HepG2 (cell line): ENCODE data around the gene ZBTB48. TPM values are rescaled to one million over a fixed set of nuclear protein-coding genes. Genes with fewer than 3 reads are reported as not detected.
"Not testable (repeated sequence)": the region's sequence is repeated elsewhere in the genome, so short reads cannot be mapped to it uniquely, and the experiment has no call there.

Experiments used
- ATAC-seq: fragments of 200-7000 bp; cut with Tn5 transposase; 3 replicates; pipeline ENCODE4 v1.9.1; 2020; ENCODE audit warnings: mild to moderate bottlenecking, moderate library complexity
- BruUV-seq: library from RNA; stranded (reverse); fragments of 400-500 nt; replicated peaks from 2 replicates; lab custom pipeline; 2021; lab: Mats Ljungman, UMichigan
- CTCF ChIA-PET: fragments of 300-600 bp; formaldehyde crosslinking; extraction: SDS; loops from one replicate; lab custom pipeline; 2021; ENCODE audit warnings: low total read pairs, inconsistent platforms, low intra/inter-chr PET ratio; lab: Yijun Ruan, JAX
- POLR2A ChIA-PET: fragments of 350-600 bp; sonication (Branson Sonifier 250); formaldehyde crosslinking; loops from one replicate; lab custom pipeline; 2020; ENCODE audit warnings: antibody characterized with exemption, inconsistent platforms; lab: Yijun Ruan, JAX
- DNase-seq: peaks from one replicate; pipeline ENCODE4 v3.0.0-alpha.2; 2015; ENCODE audit warnings: low spot score
- FAIRE-seq: peaks from 3 replicates; lab custom pipeline; 2011; peaks lifted over from hg19 to GRCh38; lab: Jason Lieb, UNC
- H2AFZ ChIP-seq: one replicate; pipeline ENCODE4 v1.6.1; 2011; ENCODE audit warnings: low read length, inconsistent platforms
- H3K27ac ChIP-seq: fragments of 300-600 bp; 3 replicates; pipeline ENCODE4 v1.8.0; 2011; ENCODE audit warnings: mixed run types, mild to moderate bottlenecking, mixed read lengths, low read length, inconsistent platforms; ENCODE audit not compliant: insufficient read depth; ENCODE audit errors: extremely low read length
- H3K27me3 ChIP-seq, 2 experiments: fragments of 200-600 bp in 1 of 2; 2 replicates in 1 of 2; 3 replicates in 1 of 2; pipeline versions ENCODE4 v1.6.0 to v1.8.0; 2011; ENCODE audit warnings: low read length in 2 of 2, mild to moderate bottlenecking in 2 of 2, moderate library complexity in 2 of 2, inconsistent platforms in 1 of 2; ENCODE audit not compliant: insufficient read depth in 2 of 2, control insufficient read depth in 1 of 2
- H3K36me3 ChIP-seq, 2 experiments: fragments of 200-600 bp in 1 of 2; replicated peaks in 1 of 2; 2 replicates in 1 of 2; 3 replicates in 1 of 2; pipeline versions ENCODE4 v1.5.1 to v1.8.0; 2011; ENCODE audit warnings: low read length in 2 of 2, inconsistent platforms in 1 of 2; ENCODE audit not compliant: insufficient read depth in 2 of 2, control insufficient read depth in 1 of 2
- H3K4me1 ChIP-seq: 2 replicates; pipeline ENCODE4 v1.5.1; 2012; ENCODE audit warnings: low read length, inconsistent platforms; ENCODE audit not compliant: insufficient read depth
- H3K4me2 ChIP-seq: 2 replicates; pipeline ENCODE4 v1.6.0; 2011; ENCODE audit warnings: low read depth, low read length, inconsistent platforms
- H3K4me3 ChIP-seq, 3 experiments: fragments of 200-600 bp in 1 of 3; sonication (generic), shearing (Covaris generic) in 1 of 3; replicated peaks in 1 of 3; 2 replicates each; pipeline ENCODE4 v1.5.1; 2011 to 2016; ENCODE audit warnings: low read length in 3 of 3, inconsistent platforms in 2 of 3, low read depth in 2 of 3, mild to moderate bottlenecking in 2 of 3, control low read depth in 1 of 3, mixed read lengths in 1 of 3; ENCODE audit not compliant: insufficient read depth in 1 of 3
- H3K79me2 ChIP-seq: one replicate; pipeline ENCODE4 v1.6.1; 2011; ENCODE audit warnings: low read length, inconsistent platforms; ENCODE audit not compliant: insufficient read depth
- H3K9ac ChIP-seq: 2 replicates; pipeline ENCODE4 v1.6.0; 2011; ENCODE audit warnings: mild to moderate bottlenecking, low read depth, low read length, inconsistent platforms; ENCODE audit not compliant: insufficient read depth
- H3K9me3 ChIP-seq: 2 replicates; pipeline ENCODE4 v1.5.1; 2012; ENCODE audit warnings: mild to moderate bottlenecking, low read length
- H4K20me1 ChIP-seq: 2 replicates; pipeline ENCODE4 v1.6.0; 2011; ENCODE audit warnings: inconsistent platforms, mild to moderate bottlenecking, low read length, moderate library complexity; ENCODE audit not compliant: insufficient read depth
- POLR2AphosphoS5 ChIP-seq: IDR thresholded peaks from 2 replicates; pipeline ENCODE4 v1.6.1; 2012; ENCODE audit warnings: low read depth, low read length
- ZNF563 ChIP-seq: sonication (generic); formaldehyde crosslinking; IDR thresholded peaks from 2 replicates; pipeline ENCODE4 v1.8.0; 2022; ENCODE audit warnings: mild to moderate bottlenecking, moderate library complexity, missing genetic modification reagents
- ZNF564 ChIP-seq: sonication (generic); formaldehyde crosslinking; IDR thresholded peaks from 2 replicates; pipeline ENCODE4 v1.8.1; 2023; ENCODE audit warnings: mild to moderate bottlenecking, missing genetic modification reagents
- ZZZ3 ChIP-seq: sonication (generic); formaldehyde crosslinking; IDR thresholded peaks from 2 replicates; pipeline ENCODE4 v1.4.0; 2020; ENCODE audit warnings: missing genetic modification reagents, mild to moderate bottlenecking, borderline replicate concordance
- WGBS: methylation state at CpG from one replicate; pipeline ENCODE4 v1.1.6; 2017; ENCODE audit warnings: low lambda C conversion rate; 5-methylcytosine and 5-hydroxymethylcytosine counted together
- in situ Hi-C: cut with HindIII; loops from 2 replicates; pipeline ENCODE4 v1.10.0; 2017; ENCODE audit warnings: low pct_unique_long_range_greater_than_20kb; ENCODE audit not compliant: extremely low pct_ligation_motif_present
- intact Hi-C: fragments of 100-400 bp; cut with micrococcal nuclease; formaldehyde crosslinking; loops from one replicate; pipeline ENCODE4 v1.10.0; 2022; ENCODE audit not compliant: unreplicated experiment
- polyA plus RNA-seq, 8 experiments: library from polyadenylated mRNA; depleted of rRNA in 3 of 8; stranded (reverse) in 7 of 8; unstranded in 1 of 8; fragments of >200 nt; fragmentation: Illumina TruSeq in 4 of 8; extraction: Trizol in 4 of 8; gene quantifications; 2 replicates each; pipeline versions ENCODE4 v1.2.1 to v1.2.3, GENCODE V29; 2011 to 2016; ENCODE audit warnings: low read depth in 4 of 8, missing spikeins in 1 of 8, mixed read lengths in 1 of 8; ENCODE audit not compliant: insufficient read depth in 1 of 8
- total RNA-seq, 5 experiments: library from RNA; depleted of rRNA; stranded (reverse); fragments of >200 nt; fragmentation: Illumina TruSeq; extraction: Trizol; gene quantifications; 2 replicates each; pipeline ENCODE4 v1.2.3, GENCODE V29; 2016; ENCODE audit warnings: low read depth in 1 of 5

The ZBTB48 gene
- total and polyA plus RNA-seq, 2 of the 13 experiments (the other 11 are each of a cell fraction or from before 2014, with no cell fraction given): 13.0 to 17.1 TPM

- intact Hi-C loops (no loop called here), in situ Hi-C loops (no loop called here)
- ATAC-seq (no peak; the same call in 2 of the 3 replicates), DNase-seq (no peak), FAIRE-seq (no peak)
- no peak overlapping the region for H3K4me3 ChIP-seq
- ChIA-PET POLR2A (interaction anchor here (0.7 kb wide), 1 partner anchor 56 kb away, joined by 3 read pairs; the partner anchor contains the start of gene ZBTB48), CTCF (interaction anchor here (0.9 to 2.1 kb wide), 2 partner anchors 54 to 81 kb away, joined by 3 to 11 read pairs; partner anchors contain the start of genes NOL9 and TAS1R1)
- H2AFZ ChIP-seq: no peak overlapping the region
- H3K27ac ChIP-seq: no peak overlapping the region
- H4K20me1 ChIP-seq: peaks cover 8% of the 10 kb centered on the region; the same call in 1 of the 2 replicates
- H3K79me2 ChIP-seq: no peaks in the 10 kb centered on the region
- H3K9me3 ChIP-seq: no peaks in the 10 kb centered on the region
- peaks cover 40 to 75% of the 10 kb centered on the region in 2 experiments; a peak in 4 of 5 replicates for H3K36me3 ChIP-seq
- H3K9ac ChIP-seq: no peak overlapping the region
- no TSS peak for BruUV-seq
- H3K4me2 ChIP-seq: no peak overlapping the region
- H3K4me1 ChIP-seq: no peaks in the 10 kb centered on the region
- H3K27me3 ChIP-seq: no peaks in the 10 kb centered on the region
- WGBS: 96% methylated on average over 12 of the region's 20 CpGs
- TF ChIP-seq ZZZ3 (CRISPR knock-in tag): 0 out of 2 replicates have a peak, but pooled peaks have one; percentile 12
- no peak for TF ChIP-seq ZNF563 (CRISPR knock-in tag)
- 0 out of 2 replicates have a peak, but pooled peaks have one; percentile 4 for TF ChIP-seq POLR2AphosphoS5
Measured at GRCh38 chr1:6635161-6635909, 55.5 kb downstream of the ZBTB48 start.

DNA sequence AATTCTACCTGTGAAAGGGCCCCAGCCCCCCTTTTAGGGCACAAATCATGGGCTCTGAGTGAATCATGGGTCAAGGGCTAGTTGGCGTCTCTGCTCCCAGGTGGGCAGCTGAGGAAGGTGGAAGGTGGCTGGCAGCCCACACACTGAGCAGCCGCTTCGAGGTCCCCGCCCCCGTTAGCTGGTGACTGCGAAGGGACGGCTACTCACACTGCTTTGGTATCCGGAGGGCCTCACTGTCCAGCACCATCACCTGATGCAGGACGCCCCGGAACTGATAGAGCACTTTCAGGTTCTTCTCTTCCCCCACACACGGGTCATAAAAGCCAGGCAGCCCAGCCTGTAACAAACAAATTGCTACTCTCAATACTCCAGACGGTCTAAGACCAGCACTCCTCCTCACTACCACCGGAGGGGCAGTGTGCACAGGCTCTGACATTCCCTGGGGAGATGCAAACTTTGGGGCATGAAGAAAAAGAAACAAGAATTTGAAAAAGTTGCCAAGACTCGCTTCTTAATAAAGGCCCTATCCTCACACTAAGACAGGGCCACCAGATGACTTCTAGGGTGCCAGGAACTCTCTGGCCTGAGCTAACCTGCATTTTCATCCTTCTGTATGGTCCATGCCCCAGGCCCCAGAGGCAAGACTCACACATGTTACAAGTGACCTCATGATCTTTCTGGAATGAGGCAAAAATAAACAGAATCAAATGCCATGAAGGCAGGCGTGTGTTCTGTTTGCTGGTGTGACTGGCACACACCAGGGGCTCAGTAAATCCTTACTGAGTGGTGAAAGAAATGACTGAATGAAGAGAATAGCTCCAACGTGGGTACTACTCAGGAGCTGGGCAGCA lies 56.3 kb downstream of the ZBTB48 start:
- BruUV-seq: no TSS peak
- Histone ChIP-seq H4K20me1 (peaks cover 8% of the 10 kb centered on the region; the same call in 1 of the 2 replicates), H3K27ac (no peak overlapping the region), H3K4me3 (no peak overlapping the region), H3K27me3 (no peaks in the 10 kb centered on the region), H3K4me1 (no peaks in the 10 kb centered on the region), H3K79me2 (no peaks in the 10 kb centered on the region), H3K9ac (no peak overlapping the region), H3K36me3 (peaks cover 39 to 81% of the 10 kb centered on the region in 2 experiments; a peak in 4 of 5 replicates), H3K9me3 (no peaks in the 10 kb centered on the region), H2AFZ (no peak overlapping the region), H3K4me2 (no peak overlapping the region)
- WGBS: 97% methylated on average over 14 of the region's 16 CpGs
- ChIA-PET POLR2A (no interaction called here), CTCF (no interaction called here)
- no peak for DNase-seq
- intact Hi-C loops: no loop called here
- TF ChIP-seq ZNF564: no peak
- in situ Hi-C loops: no loop called here
- no peak for FAIRE-seq
- ATAC-seq: no peak

- H3K27ac ChIP-seq, H3K4me3 ChIP-seq, H3K9me3 ChIP-seq, FAIRE-seq, H3K4me1 ChIP-seq, H3K27me3 ChIP-seq, BruUV-seq, DNase-seq, H3K4me2 ChIP-seq, H4K20me1 ChIP-seq, CTCF ChIA-PET, H3K9ac ChIP-seq, H2AFZ ChIP-seq, ATAC-seq, POLR2A ChIA-PET, H3K79me2 ChIP-seq, intact Hi-C loops, in situ Hi-C loops: not testable (repeated sequence)
- H3K36me3 ChIP-seq: peaks cover 39 to 85% of the 10 kb centered on the region in 2 experiments; a peak in 4 of 5 replicates
- WGBS: 88% methylated on average over 6 of the region's 6 CpGs
Measured at GRCh38 chr1:6636778-6637177, 57.0 kb downstream of the ZBTB48 start.
